Mesendoderm (in vitro differentiated cells): ENCODE measurements around the gene FOXJ3.

Source experiments
- DNase-seq: peaks from one replicate; pipeline ENCODE4 v3.0.0; 2013
- H2AK5ac ChIP-seq: 2 replicates; pipeline ENCODE4 v1.6.1; 2013; ENCODE audit warnings: low read length, inconsistent platforms
- H2BK120ac ChIP-seq: 2 replicates; pipeline ENCODE4 v1.6.1; 2013; ENCODE audit warnings: low read depth, mild to moderate bottlenecking, low read length, moderate library complexity, mixed read lengths
- H2BK15ac ChIP-seq: replicated peaks from 2 replicates; pipeline ENCODE4 v1.6.1; 2013; ENCODE audit warnings: low read depth, mild to moderate bottlenecking, moderate library complexity
- H2BK5ac ChIP-seq: 2 replicates; pipeline ENCODE4 v1.6.1; 2013; ENCODE audit warnings: low read length, inconsistent platforms
- H3K18ac ChIP-seq: 2 replicates; pipeline ENCODE4 v1.6.1; 2013; ENCODE audit warnings: mild to moderate bottlenecking, low read length, mixed read lengths
- H3K23ac ChIP-seq: one replicate; pipeline ENCODE4 v1.6.1; 2013; ENCODE audit warnings: low read length
- H3K27ac ChIP-seq: 2 replicates; pipeline ENCODE4 v1.5.1; 2013; ENCODE audit warnings: low read depth, mild to moderate bottlenecking, inconsistent platforms, low read length, moderate library complexity
- H3K27me3 ChIP-seq: 2 replicates; pipeline ENCODE4 v1.6.1; 2013; ENCODE audit warnings: low read length, control low read depth, mild to moderate bottlenecking, inconsistent platforms; ENCODE audit not compliant: insufficient read depth, poor library complexity
- H3K36me3 ChIP-seq: 2 replicates; pipeline ENCODE4 v1.6.1; 2013; ENCODE audit warnings: low read length, inconsistent platforms; ENCODE audit not compliant: control insufficient read depth, insufficient read depth
- H3K4ac ChIP-seq: one replicate; pipeline ENCODE4 v1.6.1; 2013; ENCODE audit warnings: low read depth, mild to moderate bottlenecking, low read length, moderate library complexity
- H3K4me1 ChIP-seq: 2 replicates; pipeline ENCODE4 v1.6.1; 2013; ENCODE audit warnings: low read depth, low read length, inconsistent platforms; ENCODE audit not compliant: control insufficient read depth
- H3K4me2 ChIP-seq: 2 replicates; pipeline ENCODE4 v1.6.1; 2013; ENCODE audit warnings: low read length
- H3K4me3 ChIP-seq: 2 replicates; pipeline ENCODE4 v1.5.1; 2013; ENCODE audit warnings: mild to moderate bottlenecking, low read length
- H3K56ac ChIP-seq: one replicate; pipeline ENCODE4 v1.6.1; 2013; ENCODE audit warnings: low read length
- H3K79me1 ChIP-seq: 2 replicates; pipeline ENCODE4 v1.6.1; 2013; ENCODE audit warnings: low read length, inconsistent platforms
- H3K79me2 ChIP-seq: 2 replicates; pipeline ENCODE4 v1.6.1; 2013; ENCODE audit warnings: mild to moderate bottlenecking, low read length; ENCODE audit not compliant: control insufficient read depth, insufficient read depth
- H3K9ac ChIP-seq: 2 replicates; pipeline ENCODE4 v1.6.1; 2013; ENCODE audit warnings: low read length, inconsistent platforms
- H4K5ac ChIP-seq: one replicate; pipeline ENCODE4 v1.6.1; 2013; ENCODE audit warnings: low read length
- H4K8ac ChIP-seq: one replicate; pipeline ENCODE4 v1.6.1; 2013; ENCODE audit warnings: low read depth, mild to moderate bottlenecking, control low read depth, low read length, moderate library complexity
- WGBS: extraction: QIAGEN DNeasy Blood & Tissue Kit; methylation state at CpG from one replicate; pipeline ENCODE4 v1.1.7; 2013; ENCODE audit warnings: low lambda C conversion rate, missing lambda C conversion rate; ENCODE audit not compliant: insufficient coverage; ENCODE audit errors: extremely low coverage; 5-methylcytosine and 5-hydroxymethylcytosine counted together

Gene FOXJ3

DNA sequence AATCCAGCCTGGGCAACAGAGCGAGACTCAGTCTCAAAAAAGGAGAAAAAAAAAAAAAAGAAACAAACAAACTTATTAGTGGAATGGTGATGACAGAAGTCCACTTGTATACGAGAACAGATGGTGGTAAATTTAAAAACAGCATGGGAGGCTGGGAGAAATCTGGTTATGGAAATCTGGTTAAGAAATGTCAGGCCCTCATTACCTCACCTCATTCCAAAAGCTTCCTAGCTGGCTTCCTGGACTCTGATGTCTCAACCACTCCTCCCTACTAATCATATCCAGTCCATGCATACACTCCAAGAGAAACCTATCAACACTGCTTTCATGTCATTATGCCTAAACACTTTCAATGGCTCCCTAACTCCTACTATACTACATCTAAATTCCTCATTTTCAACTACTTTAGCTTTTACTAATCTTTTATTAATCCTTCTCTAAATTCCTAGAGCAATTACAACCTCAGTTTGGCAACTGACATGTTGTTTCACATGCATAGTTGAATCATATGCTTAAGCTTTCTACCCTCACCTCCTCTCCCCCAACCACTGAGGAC is 52.9 kb downstream of the FOXJ3 start:
- H3K4me2 ChIP-seq = no peak overlapping the region
- H3K4me3 ChIP-seq = no peak overlapping the region
- H4K8ac ChIP-seq = no peak overlapping the region
- H3K18ac ChIP-seq = no peak overlapping the region
- no peak overlapping the region for H2BK5ac ChIP-seq
- no peak overlapping the region for H3K56ac ChIP-seq
- H3K79me2 ChIP-seq = peaks cover 9% of the 10 kb centered on the region
- H3K9ac ChIP-seq = no peak overlapping the region
- peaks cover 12% of the 10 kb centered on the region for H3K79me1 ChIP-seq
- no peaks in the 10 kb centered on the region for H3K36me3 ChIP-seq
- no peak overlapping the region for H2AK5ac ChIP-seq
- H3K23ac ChIP-seq = no peak overlapping the region
- H4K5ac ChIP-seq = no peak overlapping the region
- no peak overlapping the region for H2BK15ac ChIP-seq
- no CpG with 5 or more reads among the region's 2 CpGs for WGBS
- no peaks in the 10 kb centered on the region for H3K27me3 ChIP-seq
- no peak overlapping the region for H3K4ac ChIP-seq
- H3K27ac ChIP-seq = no peak overlapping the region
- H2BK120ac ChIP-seq = no peak overlapping the region
- DNase-seq = no peak
- H3K4me1 ChIP-seq = peaks cover 2% of the 10 kb centered on the region

DNA sequence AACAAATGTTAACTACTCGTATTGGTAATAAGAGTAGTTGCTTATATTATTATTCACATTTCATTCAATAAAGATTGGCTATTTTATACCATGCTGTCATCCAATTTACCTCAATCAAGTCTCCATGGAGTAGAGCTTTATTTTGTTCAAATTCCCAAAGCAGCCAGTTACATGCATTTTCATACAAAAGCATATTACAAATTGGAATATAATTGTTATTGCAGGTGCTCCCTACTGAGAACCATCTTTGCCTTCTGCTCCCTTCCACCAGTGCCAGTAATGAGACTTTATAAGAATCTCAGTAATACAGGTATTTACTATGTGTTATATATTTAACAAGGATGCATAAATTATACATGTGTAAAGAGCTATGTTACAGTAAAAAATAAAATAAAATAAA is 54.2 kb downstream of the FOXJ3 start:
- Histone ChIP-seq H3K9ac (no peak overlapping the region), H3K4me1 (peaks cover 2% of the 10 kb centered on the region), H3K79me1 (peaks cover 12% of the 10 kb centered on the region), H2BK15ac (no peak overlapping the region), H2AK5ac (no peak overlapping the region), H3K36me3 (no peaks in the 10 kb centered on the region), H2BK120ac (no peak overlapping the region), H3K27ac (no peak overlapping the region), H3K4ac (no peak overlapping the region), H3K79me2 (peaks cover 9% of the 10 kb centered on the region), H4K8ac (no peak overlapping the region), H3K56ac (no peak overlapping the region), H4K5ac (no peak overlapping the region), H3K23ac (no peak overlapping the region), H3K27me3 (no peaks in the 10 kb centered on the region), H2BK5ac (no peak overlapping the region), H3K18ac (no peak overlapping the region), H3K4me2 (no peak overlapping the region), H3K4me3 (no peak overlapping the region)
- no peak for DNase-seq
- no CpG with 5 or more reads among the region's 1 CpG for WGBS

DNA sequence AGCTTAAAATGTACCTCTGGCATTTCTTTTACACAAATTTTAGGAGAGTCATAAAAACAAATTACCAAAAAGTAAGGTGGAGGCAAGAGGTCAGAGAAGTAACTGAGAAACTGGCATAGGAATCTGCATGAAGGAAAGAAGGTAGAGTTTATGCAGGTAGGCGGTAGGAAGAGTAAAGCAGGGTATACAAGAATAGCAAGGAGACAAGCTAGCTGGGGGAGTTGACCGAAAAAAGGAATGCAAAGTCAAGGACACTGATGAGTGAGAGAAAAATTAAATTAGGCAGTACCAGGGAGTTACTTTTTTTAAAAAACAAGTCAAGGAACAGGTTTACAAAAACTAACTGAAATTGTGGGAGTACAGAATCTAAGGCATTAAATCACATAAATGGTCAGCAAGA is 56.0 kb downstream of the FOXJ3 start:
- Histone ChIP-seq H2BK15ac (no peak overlapping the region), H3K9ac (no peak overlapping the region), H4K5ac (no peak overlapping the region), H3K23ac (no peak overlapping the region), H4K8ac (no peak overlapping the region), H3K79me1 (peaks cover 12% of the 10 kb centered on the region), H3K27ac (no peak overlapping the region), H3K18ac (no peak overlapping the region), H3K36me3 (no peaks in the 10 kb centered on the region), H3K79me2 (peaks cover 13% of the 10 kb centered on the region), H3K4me1 (peaks cover 2% of the 10 kb centered on the region), H3K4me3 (no peak overlapping the region), H3K56ac (no peak overlapping the region), H3K4me2 (no peak overlapping the region), H3K4ac (no peak overlapping the region), H3K27me3 (no peaks in the 10 kb centered on the region), H2AK5ac (no peak overlapping the region), H2BK5ac (no peak overlapping the region), H2BK120ac (no peak overlapping the region)
- no CpG with 5 or more reads among the region's 2 CpGs for WGBS
- DNase-seq = no peak

DNA sequence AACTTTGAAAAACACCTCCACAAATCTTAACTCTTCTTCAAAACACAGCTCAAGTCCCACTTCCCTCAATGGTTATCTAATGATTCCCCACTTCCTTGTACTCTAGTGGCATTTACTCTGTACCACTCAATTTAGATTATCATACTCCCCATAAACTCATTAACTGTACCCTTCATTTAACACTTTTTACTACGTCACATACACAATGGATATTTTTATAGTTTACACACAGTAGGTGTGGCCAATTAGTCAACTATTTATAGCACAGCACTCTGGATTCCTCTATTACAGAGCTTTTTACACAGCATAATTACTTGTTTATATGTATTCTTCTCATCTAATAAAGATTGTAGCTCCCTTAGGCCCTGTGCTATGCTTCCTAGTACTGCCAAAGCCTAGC is 62.1 kb downstream of the FOXJ3 start:
- H3K9ac ChIP-seq = no peak overlapping the region
- peaks cover 12% of the 10 kb centered on the region for H3K79me1 ChIP-seq
- H3K36me3 ChIP-seq = no peaks in the 10 kb centered on the region
- H3K27me3 ChIP-seq = no peaks in the 10 kb centered on the region
- no peak overlapping the region for H2BK120ac ChIP-seq
- no peak overlapping the region for H2BK15ac ChIP-seq
- no peak overlapping the region for H3K4me3 ChIP-seq
- H4K8ac ChIP-seq = no peak overlapping the region
- no peak overlapping the region for H3K27ac ChIP-seq
- no peak overlapping the region for H4K5ac ChIP-seq
- no peaks in the 10 kb centered on the region for H3K4me1 ChIP-seq
- no peak overlapping the region for H2BK5ac ChIP-seq
- WGBS = 100% methylated on average over 1 of the region's 1 CpG
- peaks cover 17% of the 10 kb centered on the region for H3K79me2 ChIP-seq
- H2AK5ac ChIP-seq = no peak overlapping the region
- H3K56ac ChIP-seq = no peak overlapping the region
- H3K4ac ChIP-seq = no peak overlapping the region
- H3K18ac ChIP-seq = no peak overlapping the region
- no peak overlapping the region for H3K23ac ChIP-seq
- DNase-seq = no peak
- no peak overlapping the region for H3K4me2 ChIP-seq

DNA sequence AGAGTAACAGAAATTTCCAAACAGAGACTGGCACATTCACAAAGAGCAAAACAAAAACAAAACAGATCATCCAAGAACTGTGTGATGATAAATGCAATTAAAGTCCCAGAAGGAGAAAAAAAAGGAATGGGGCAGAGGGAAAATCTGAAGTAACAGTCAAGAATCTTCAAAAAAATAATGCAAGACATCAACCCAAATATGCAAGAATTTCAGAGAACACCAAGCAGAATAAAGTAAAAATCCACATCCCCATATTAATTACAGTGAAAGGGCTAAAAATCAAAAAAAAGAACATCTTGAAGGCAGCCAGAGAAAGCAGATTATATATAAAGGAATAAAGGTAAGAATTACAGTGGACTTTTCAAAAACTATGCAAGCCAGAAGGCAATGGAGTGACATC is 67.1 kb downstream of the FOXJ3 start:
- H3K79me2 ChIP-seq = peaks cover 21% of the 10 kb centered on the region
- no peak overlapping the region for H3K27ac ChIP-seq
- H3K4me1 ChIP-seq = peaks cover 9% of the 10 kb centered on the region
- H2BK120ac ChIP-seq = no peak overlapping the region
- H2BK5ac ChIP-seq = no peak overlapping the region
- no peak overlapping the region for H3K56ac ChIP-seq
- no peak for DNase-seq
- H3K27me3 ChIP-seq = no peaks in the 10 kb centered on the region
- no peak overlapping the region for H3K4me3 ChIP-seq
- H3K36me3 ChIP-seq = no peaks in the 10 kb centered on the region
- H2AK5ac ChIP-seq = no peak overlapping the region
- no peak overlapping the region for H4K5ac ChIP-seq
- H3K79me1 ChIP-seq = peaks cover 14% of the 10 kb centered on the region
- H3K9ac ChIP-seq = no peak overlapping the region
- no peak overlapping the region for H2BK15ac ChIP-seq
- H3K4me2 ChIP-seq = no peak overlapping the region
- no peak overlapping the region for H3K4ac ChIP-seq
- H3K18ac ChIP-seq = no peak overlapping the region
- no peak overlapping the region for H3K23ac ChIP-seq
- no peak overlapping the region for H4K8ac ChIP-seq
